Adipocyte (in vitro differentiated cells): Measurements from ENCODE around the gene CASZ1.
A peak's percentile ranks its signal among the peaks of the same experiment; 100 is the strongest.

ENCODE experiments used
- DNase-seq: peaks from one replicate; pipeline ENCODE4 v3.0.0-alpha.2; 2015; ENCODE audit warnings: low read depth
- H3K27me3 ChIP-seq: replicated peaks from 2 replicates; pipeline ENCODE4 v1.7.0; 2013; ENCODE audit warnings: mild to moderate bottlenecking, low read length, moderate library complexity; ENCODE audit not compliant: control insufficient read depth, insufficient read depth
- H3K36me3 ChIP-seq: 2 replicates; pipeline ENCODE4 v1.7.0; 2013; ENCODE audit warnings: low read length, mild to moderate bottlenecking, moderate library complexity; ENCODE audit not compliant: control insufficient read depth, insufficient read depth, severe bottlenecking
- H3K4me1 ChIP-seq: 2 replicates; pipeline ENCODE4 v1.7.0; 2013; ENCODE audit warnings: mild to moderate bottlenecking, low read length, moderate library complexity; ENCODE audit not compliant: control insufficient read depth, insufficient read depth
- H3K4me3 ChIP-seq: 2 replicates; pipeline ENCODE4 v1.7.0; 2013; ENCODE audit warnings: mild to moderate bottlenecking, low read length, moderate library complexity
- H3K9ac ChIP-seq: 2 replicates; pipeline ENCODE4 v1.7.0; 2013; ENCODE audit warnings: mild to moderate bottlenecking, low read length, moderate library complexity
- H3K9me3 ChIP-seq: 2 replicates; pipeline ENCODE4 v1.7.0; 2013; ENCODE audit warnings: mild to moderate bottlenecking, low read length, moderate library complexity; ENCODE audit not compliant: control insufficient read depth

CASZ1 gene

DNA sequence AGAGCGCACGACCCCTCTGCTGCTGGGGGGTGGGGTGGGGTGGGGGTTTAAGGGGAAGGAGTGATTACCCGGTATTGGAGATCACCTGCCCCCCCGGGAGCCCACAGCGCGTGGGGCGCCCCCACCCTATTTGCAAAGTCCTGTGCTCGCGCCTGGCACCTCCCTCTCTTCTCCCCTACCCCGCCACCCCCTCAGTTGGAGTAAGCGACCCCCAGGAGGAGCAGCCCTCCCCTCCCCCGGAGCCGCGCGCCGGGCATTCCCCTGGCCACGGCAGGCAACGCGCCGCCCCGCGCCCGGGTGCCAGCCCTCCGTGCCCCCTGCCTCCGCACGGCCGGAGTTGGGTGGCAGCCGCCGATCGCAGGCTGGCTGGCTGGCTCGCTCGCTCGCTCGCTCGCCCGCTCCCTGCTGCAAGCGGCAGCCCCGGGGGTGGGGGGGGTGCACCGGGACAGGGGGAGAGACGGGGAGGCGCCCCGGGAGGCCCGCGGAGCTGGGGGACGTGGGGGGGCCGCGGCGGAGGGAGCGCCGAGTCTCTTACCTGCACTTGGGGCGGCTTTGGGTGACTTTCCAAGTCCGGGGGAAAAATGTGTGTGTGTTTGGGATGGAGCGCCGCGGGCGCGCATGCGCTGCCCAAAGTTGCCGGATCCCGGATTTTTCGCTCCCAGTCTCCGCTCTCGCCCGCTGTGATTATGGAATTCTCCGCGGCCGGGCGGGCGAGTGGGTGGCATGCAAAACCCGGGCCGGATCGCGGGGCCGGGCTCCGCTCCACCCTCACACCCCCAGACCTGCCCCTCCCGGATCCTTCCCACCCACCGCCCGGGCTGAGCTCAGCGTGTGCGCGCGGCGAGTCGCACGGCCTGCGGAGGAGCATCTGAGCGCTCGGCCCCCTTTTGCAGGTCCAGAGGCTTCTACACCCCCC, at the start of gene CASZ1:
Gene CASZ1 (minus strand): TSS at position 618 of the 916 bp plus-strand sequence. CDS start 102,757 bp downstream, outside the sequence.
- H3K9ac ChIP-seq, result no peak within 1 kb of the TSS
- peaks cover 5% of the 10 kb centered on the region for H3K4me1 ChIP-seq
- no peaks in the 10 kb centered on the region for H3K36me3 ChIP-seq
- H3K4me3 ChIP-seq, result peak within 1 kb of the TSS; percentile 68
- H3K27me3 ChIP-seq, result peaks cover 61% of the 10 kb centered on the region
- no peaks in the 10 kb centered on the region for H3K9me3 ChIP-seq
- peak; percentile 94 for DNase-seq

- no peak overlapping the region for H3K9ac ChIP-seq
- peaks cover 25% of the 10 kb centered on the region for H3K9me3 ChIP-seq
- H3K4me3 ChIP-seq, result no peak overlapping the region
- no peaks in the 10 kb centered on the region for H3K36me3 ChIP-seq
- H3K27me3 ChIP-seq, result peaks cover 49% of the 10 kb centered on the region
- no peak for DNase-seq
- no peaks in the 10 kb centered on the region for H3K4me1 ChIP-seq
These were observed 47.3 kb upstream of the CASZ1 start for GRCh38 chr1:10843697-10844096.

- no peak overlapping the region for H3K4me3 ChIP-seq
- no peak for DNase-seq
- H3K36me3 ChIP-seq, result no peaks in the 10 kb centered on the region
- peaks cover 56% of the 10 kb centered on the region for H3K27me3 ChIP-seq
- H3K4me1 ChIP-seq, result no peaks in the 10 kb centered on the region
- no peak overlapping the region for H3K9ac ChIP-seq
- peaks cover 22% of the 10 kb centered on the region for H3K9me3 ChIP-seq
These were observed 44.7 kb upstream of the CASZ1 start for GRCh38 chr1:10841118-10841517.

GRCh38 chr1:10839188-10839770, 42.8 kb upstream of the CASZ1 start:
- Histone ChIP-seq H3K4me1 (no peaks in the 10 kb centered on the region), H3K9me3 (peaks cover 15% of the 10 kb centered on the region), H3K4me3 (no peak overlapping the region), H3K27me3 (peaks cover 57% of the 10 kb centered on the region), H3K9ac (no peak overlapping the region), H3K36me3 (no peaks in the 10 kb centered on the region)
- no peak for DNase-seq

GRCh38 chr1:10838541-10838940, 42.1 kb upstream of the CASZ1 start:
- no peak for DNase-seq
- H3K27me3 ChIP-seq, result peaks cover 59% of the 10 kb centered on the region
- H3K4me3 ChIP-seq, result no peak overlapping the region
- H3K4me1 ChIP-seq, result no peaks in the 10 kb centered on the region
- H3K36me3 ChIP-seq, result no peaks in the 10 kb centered on the region
- H3K9ac ChIP-seq, result no peak overlapping the region
- peaks cover 8% of the 10 kb centered on the region for H3K9me3 ChIP-seq

DNA sequence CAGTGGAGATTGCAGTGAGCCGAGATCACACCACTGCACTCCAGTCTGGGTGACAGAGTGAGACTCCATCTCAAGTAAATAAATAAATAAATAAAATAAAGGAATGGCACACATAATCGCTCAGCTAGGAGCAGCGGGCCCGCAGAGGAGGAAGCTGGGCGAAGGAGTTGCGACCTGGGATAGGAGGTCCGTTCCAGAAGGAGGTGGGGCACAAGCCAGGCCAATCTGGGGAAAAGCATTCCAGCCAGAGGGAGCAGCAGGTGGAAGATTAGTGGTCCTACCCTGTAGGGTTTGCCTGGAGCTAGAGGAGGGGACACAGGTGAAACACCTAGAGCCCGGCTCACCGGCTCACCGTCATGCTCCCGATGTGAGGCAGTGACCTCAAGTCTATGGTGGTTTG, 40.3 kb upstream of the CASZ1 start:
- Histone ChIP-seq H3K4me1 (no peaks in the 10 kb centered on the region), H3K36me3 (no peaks in the 10 kb centered on the region), H3K9me3 (no peaks in the 10 kb centered on the region)

DNA sequence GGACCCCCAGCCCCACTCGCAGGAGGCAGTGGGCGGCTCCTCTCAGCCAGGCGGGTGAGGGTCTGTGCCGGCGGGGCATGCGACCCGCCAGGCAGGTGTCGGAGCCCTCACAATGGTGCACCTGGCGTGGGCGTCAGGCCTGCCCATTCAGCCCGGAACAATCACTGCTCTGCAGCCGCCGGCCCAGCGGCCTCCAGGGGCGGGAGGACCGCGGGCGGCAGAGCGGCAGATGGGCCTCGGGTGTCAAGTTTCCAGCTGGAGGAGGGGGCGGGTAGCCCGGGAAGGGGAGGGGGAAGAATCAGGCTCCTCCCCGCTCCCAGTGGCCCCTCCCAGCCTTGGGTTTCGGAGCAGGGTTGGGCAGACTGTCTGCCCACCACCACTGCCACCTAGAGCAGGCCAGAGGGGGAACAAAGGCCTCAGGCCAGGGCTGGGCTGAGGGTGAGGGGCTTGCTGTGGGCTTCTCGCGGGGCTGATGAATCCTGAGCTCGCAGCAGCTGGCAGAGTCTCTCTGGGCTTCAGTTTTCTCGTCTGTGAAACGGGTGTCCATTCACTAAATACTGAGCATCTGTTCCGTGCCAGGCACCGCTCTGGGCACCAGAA, 39.5 kb upstream of the CASZ1 start:
- Histone ChIP-seq H3K4me3 (no peak overlapping the region), H3K4me1 (no peaks in the 10 kb centered on the region), H3K9ac (no peak overlapping the region), H3K36me3 (no peaks in the 10 kb centered on the region), H3K27me3 (peaks cover 69% of the 10 kb centered on the region), H3K9me3 (no peaks in the 10 kb centered on the region)
- peak; percentile 56 for DNase-seq

More for the DNA sequence above, 40.3 kb upstream of the CASZ1 start:
- H3K4me3 ChIP-seq, result no peak overlapping the region
- no peak for DNase-seq
- H3K9ac ChIP-seq, result no peak overlapping the region
- peaks cover 67% of the 10 kb centered on the region for H3K27me3 ChIP-seq

GRCh38 chr1:10835421-10835820, 39.0 kb upstream of the CASZ1 start:
- Histone ChIP-seq H3K9ac (no peak overlapping the region), H3K9me3 (no peaks in the 10 kb centered on the region), H3K27me3 (peaks cover 73% of the 10 kb centered on the region), H3K36me3 (no peaks in the 10 kb centered on the region), H3K4me1 (no peaks in the 10 kb centered on the region), H3K4me3 (no peak overlapping the region)
- no peak for DNase-seq

GRCh38 chr1:10834770-10835412, 38.4 kb upstream of the CASZ1 start:
- H3K27me3 ChIP-seq, result peaks cover 76% of the 10 kb centered on the region

GRCh38 chr1:10833630-10834557, 37.4 kb upstream of the CASZ1 start:
- no peak for DNase-seq
- Histone ChIP-seq H3K9me3 (no peaks in the 10 kb centered on the region), H3K4me1 (no peaks in the 10 kb centered on the region), H3K27me3 (peaks cover 75% of the 10 kb centered on the region), H3K36me3 (no peaks in the 10 kb centered on the region), H3K9ac (no peak overlapping the region), H3K4me3 (no peak overlapping the region)

More at GRCh38 chr1:10834770-10835412, 38.4 kb upstream of the CASZ1 start:
- Histone ChIP-seq H3K4me3 (no peak overlapping the region), H3K9ac (no peak overlapping the region), H3K36me3 (no peaks in the 10 kb centered on the region), H3K9me3 (no peaks in the 10 kb centered on the region), H3K4me1 (no peaks in the 10 kb centered on the region)
- DNase-seq, result no peak
